GM12864 (cell line): ENCODE results near the gene RNF123.
A peak's percentile ranks its signal among the peaks of the same experiment; 100 is the strongest.

Experiments
- DNase-seq: peaks from one replicate; pipeline ENCODE4 v3.0.0-alpha.2; 2011; ENCODE audit warnings: low read depth
- H3K4me3 ChIP-seq: 2 replicates; pipeline ENCODE4 v1.5.1; 2011; ENCODE audit warnings: mild to moderate bottlenecking, low read depth, low read length, control low read depth
- CTCF ChIP-seq: IDR thresholded peaks from 2 replicates; pipeline ENCODE4 v1.5.1; 2011; ENCODE audit warnings: low read depth, mild to moderate bottlenecking, moderate library complexity, low read length, control low read depth, inconsistent platforms; ENCODE audit errors: missing control alignments

The RNF123 gene

GRCh38 chr3:49716691-49717210 is 27.4 kb downstream of the RNF123 start:
- H3K4me3 ChIP-seq = no peak overlapping the region
- DNase-seq = no peak
- no peak for TF ChIP-seq CTCF

- no peak for TF ChIP-seq CTCF
- no peak overlapping the region for H3K4me3 ChIP-seq
- DNase-seq = no peak
These were observed 28.0 kb downstream of the RNF123 start for GRCh38 chr3:49717211-49717958.

GRCh38 chr3:49717959-49718857 is 28.9 kb downstream of the RNF123 start:
- no peak overlapping the region for H3K4me3 ChIP-seq
- no peak for DNase-seq
- no peak for TF ChIP-seq CTCF

- TF ChIP-seq CTCF = no peak
- DNase-seq = no peak
- peak overlapping the region; percentile 48 for H3K4me3 ChIP-seq
These were observed 29.5 kb downstream of the RNF123 start for GRCh38 chr3:49718858-49719213.

- DNase-seq = peak; percentile 58
- peak; percentile 85 for TF ChIP-seq CTCF
- H3K4me3 ChIP-seq = peak within 1 kb of the TSS; percentile 48
These were observed 30.0 kb downstream of the RNF123 start, which contains the start of gene AMIGO3 for GRCh38 chr3:49719214-49719884. TSS of gene AMIGO3 (minus strand) at chr3:49719684. CDS start at chr3:49719465, 219 bp downstream.

- DNase-seq = no peak
- TF ChIP-seq CTCF = no peak
- H3K4me3 ChIP-seq = no peak overlapping the region
These were observed 31.7 kb downstream of the RNF123 start for GRCh38 chr3:49720855-49721595.
